Body of pancreas (tissue), 4 donors: ENCODE results near the gene SLC7A8.
"Not testable (repeated sequence)": the region's sequence is repeated elsewhere in the genome, so short reads cannot be mapped to it uniquely, and the experiment has no call there.

Experiments used
- POLR2A ChIP-seq, 3 donors: fragments of 450-650 bp; IDR thresholded peaks; one replicate each; pipeline ENCODE4 v1.6.1; 2016; ENCODE audit warnings: antibody characterized with exemption in 3 of 3, mild to moderate bottlenecking in 2 of 3
- TF ChIP-seq, protein P1 (sequence below), 7 experiments: fragments of 450-650 bp in 4 of 7; fragments of 200-600 bp in 3 of 7; sonication (generic) in 3 of 7; IDR thresholded peaks; one replicate each; pipeline ENCODE4 v1.5.1; 2016 to 2019; ENCODE audit warnings: antibody characterized with exemption in 7 of 7

DNA sequence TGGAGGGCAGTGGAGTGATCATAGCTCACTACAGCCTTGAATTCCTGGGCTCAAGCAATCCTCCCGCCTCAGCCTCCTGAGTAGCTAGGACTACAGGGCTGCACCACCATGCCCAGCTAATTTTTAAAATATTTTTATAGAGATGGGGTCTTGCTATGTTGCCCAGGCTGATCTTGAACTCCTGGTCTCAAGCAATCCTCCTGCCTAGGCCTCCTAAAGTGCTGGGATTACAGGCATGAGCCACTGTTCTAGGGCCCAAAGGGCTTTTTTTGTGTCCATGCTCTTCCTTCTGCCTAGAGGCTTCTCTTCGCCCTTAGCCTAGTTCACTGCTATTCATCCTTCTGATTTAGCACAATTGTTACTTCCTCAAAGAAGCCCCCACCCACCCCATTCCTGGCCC is 13.0 kb upstream of the SLC7A8 start:
- TF ChIP-seq POLR2A (IDR thresholded peaks at IDR 0.05): not testable (repeated sequence)
- TF ChIP-seq, protein P1, sequence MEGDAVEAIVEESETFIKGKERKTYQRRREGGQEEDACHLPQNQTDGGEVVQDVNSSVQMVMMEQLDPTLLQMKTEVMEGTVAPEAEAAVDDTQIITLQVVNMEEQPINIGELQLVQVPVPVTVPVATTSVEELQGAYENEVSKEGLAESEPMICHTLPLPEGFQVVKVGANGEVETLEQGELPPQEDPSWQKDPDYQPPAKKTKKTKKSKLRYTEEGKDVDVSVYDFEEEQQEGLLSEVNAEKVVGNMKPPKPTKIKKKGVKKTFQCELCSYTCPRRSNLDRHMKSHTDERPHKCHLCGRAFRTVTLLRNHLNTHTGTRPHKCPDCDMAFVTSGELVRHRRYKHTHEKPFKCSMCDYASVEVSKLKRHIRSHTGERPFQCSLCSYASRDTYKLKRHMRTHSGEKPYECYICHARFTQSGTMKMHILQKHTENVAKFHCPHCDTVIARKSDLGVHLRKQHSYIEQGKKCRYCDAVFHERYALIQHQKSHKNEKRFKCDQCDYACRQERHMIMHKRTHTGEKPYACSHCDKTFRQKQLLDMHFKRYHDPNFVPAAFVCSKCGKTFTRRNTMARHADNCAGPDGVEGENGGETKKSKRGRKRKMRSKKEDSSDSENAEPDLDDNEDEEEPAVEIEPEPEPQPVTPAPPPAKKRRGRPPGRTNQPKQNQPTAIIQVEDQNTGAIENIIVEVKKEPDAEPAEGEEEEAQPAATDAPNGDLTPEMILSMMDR (IDR thresholded peaks at IDR 0.05): not testable (repeated sequence)
